Astrocyte of the hippocampus (primary cell): ENCODE data around the gene MYO15B.
A peak's percentile ranks its signal among the peaks of the same experiment; 100 is the strongest.

Experiments
- DNase-seq: peaks from one replicate; pipeline ENCODE4 v3.0.0; 2011; ENCODE audit warnings: low read depth, low spot score

MYO15B gene

DNA sequence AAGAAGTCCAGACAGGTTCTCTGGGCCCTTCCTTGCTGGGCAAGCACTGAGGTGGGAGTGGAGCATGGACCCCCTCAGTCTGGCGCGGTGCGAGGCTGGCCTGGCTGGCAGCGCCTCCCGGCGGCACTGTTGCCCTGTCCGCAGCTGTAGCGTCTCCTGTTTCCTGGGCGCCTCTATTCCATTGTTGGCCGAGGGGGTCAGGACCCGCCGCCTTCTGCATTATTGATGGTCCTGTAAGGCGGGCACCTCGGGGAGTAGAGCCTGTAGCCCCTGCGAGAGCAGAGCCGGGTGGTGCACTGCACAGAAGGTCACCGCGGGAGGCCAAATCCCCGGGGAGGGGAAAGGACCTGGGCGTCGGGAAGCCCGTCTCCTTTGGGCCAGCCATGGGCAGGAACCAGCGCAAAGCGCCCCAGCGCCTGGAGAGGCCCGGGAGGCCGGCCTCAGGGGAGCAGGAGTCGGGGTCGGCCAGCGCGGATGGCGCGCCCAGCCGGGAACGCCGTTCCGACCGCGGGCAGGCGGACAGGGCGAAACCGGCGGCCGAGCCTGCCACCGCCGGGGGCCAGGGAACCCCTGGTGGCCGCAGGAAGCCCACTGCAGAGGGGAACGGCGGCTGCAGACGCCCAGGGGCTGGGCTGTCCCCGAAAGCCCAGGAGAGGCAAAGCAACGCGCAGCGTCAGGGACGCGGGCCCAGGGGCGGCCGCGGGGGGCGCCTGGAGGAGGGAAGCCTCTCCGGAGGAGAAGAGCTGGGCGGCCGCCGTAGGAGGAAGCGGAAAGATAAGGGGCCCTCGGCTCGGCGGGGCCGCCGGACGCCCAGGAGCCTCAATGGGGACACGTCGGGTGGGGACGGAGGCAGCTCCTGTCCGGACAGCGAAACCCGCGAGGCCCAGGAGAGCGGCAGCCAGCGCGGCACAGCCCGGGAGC is at the start of gene MYO15B:
TSS of gene MYO15B (plus strand) at position 126 of the 921 bp plus-strand sequence. CDS start at position 384, 258 bp downstream.
- DNase-seq, result peak; percentile 42

DNA sequence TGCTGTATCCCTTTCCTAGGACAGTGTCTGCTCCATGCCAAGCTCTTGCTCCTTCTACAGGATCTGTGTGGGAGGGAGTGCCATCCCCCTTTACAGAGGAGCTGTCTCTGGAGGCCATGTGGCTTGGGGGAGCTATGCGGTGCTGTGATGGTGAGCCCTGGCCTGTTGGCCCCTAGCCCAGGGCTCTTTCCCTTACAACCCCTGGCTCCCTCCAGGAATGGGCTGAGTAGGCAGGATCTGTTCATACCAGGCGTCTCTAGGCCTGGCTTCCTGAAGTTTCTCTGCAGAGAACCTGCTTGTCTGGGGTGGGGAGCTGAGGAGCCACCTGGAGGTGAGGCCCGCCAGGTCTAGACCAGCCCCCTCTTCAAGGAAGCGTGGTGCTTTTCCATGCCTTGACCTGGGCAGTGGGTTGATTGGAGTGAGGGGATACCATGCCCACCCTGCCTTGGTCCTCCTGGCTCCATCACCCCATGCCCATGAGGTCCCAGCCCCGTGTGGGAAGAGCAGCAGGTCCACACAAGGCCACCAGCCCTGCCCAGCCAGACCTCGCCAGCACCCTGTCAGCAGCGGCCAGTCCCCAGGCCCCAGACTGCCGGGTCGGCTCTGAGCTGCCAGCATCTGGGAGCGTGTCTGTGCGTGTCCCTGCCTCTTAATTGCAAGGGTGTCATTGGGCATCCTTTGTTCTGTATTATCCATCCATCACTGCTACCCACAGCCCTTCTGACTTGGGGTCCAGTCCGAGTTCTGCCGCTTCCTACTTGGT is 47.5 kb upstream of the MYO15B start:
- DNase-seq, result peak; percentile 36

DNA sequence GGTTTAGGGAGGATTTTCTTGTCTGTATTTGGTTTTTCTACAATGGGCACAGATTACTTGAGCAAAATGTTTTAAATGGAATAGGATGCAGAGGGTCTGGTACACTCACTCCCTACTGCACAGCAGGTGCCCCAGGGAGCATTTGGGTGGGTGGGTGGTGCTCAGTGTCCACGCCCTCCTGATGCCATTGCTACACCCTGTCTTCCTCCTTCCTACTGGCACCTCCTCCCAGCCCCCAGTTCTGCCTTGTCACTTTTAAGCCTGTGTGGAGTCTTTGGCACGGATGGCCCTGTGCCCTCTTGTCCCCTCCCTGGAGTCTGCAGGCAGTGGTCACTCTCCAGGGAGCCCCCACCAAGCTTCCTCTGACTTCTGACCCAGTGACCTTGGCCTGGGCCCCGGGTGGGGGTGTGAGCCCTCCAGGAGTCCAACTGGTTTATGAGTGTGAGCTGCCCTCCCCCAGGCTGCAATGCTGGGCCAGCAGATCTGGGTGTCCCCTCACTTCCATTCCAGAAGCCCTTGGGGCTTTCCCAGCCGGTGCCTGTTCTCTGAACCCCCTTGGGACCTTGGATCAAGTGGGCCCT is 46.6 kb upstream of the MYO15B start:
- DNase-seq, result no peak

DNA sequence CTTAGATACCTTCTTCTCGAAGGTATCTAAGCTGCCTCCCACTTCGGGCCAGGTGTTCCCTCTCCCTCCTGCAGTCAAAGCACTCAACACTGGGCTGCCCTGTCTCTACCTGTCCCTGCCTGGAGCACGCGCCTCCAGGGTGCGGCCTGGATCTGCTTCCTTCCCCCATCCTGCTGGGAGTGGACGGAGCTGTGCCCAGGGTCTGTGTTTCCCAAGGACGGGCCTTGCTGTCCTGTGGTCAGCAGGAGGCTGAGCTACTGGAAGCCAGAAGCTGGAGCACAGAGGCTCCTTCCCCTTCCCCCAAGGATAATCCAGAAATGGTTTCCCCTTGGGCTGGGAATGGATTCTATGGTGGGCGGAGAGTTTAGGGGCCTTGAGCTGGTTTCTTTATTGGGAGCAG is 45.4 kb upstream of the MYO15B start:
- DNase-seq, result no peak

DNA sequence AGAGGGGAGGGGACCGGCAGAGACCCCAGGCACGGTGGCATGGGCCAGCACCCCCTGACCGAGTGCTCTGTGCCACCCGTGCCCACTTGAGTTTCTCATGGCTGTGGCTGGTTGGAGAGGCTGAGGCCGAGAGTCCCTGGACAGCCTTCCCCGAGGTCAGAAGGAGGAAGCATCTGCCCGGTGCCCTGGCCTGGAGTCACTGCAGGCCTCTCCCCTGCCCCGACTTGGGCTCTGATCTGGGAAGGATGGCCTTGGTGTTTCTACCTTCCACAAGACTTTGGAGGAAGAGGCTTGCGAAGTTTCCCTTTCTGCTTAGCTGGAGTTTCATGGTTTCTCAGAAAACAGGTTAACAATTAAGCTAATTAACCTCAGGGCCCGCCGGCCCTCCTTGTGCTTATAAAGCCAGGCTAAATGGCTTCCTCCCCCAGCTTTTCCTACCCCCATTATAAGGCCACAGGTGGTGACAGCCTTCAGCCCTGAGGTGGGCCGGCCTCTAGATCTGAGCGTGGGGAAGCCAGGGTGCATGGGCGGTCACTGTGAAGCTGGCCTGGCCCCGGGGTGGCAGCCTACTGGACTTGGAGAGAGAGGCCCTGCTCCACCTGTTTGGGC is 44.8 kb upstream of the MYO15B start:
- no peak for DNase-seq

DNA sequence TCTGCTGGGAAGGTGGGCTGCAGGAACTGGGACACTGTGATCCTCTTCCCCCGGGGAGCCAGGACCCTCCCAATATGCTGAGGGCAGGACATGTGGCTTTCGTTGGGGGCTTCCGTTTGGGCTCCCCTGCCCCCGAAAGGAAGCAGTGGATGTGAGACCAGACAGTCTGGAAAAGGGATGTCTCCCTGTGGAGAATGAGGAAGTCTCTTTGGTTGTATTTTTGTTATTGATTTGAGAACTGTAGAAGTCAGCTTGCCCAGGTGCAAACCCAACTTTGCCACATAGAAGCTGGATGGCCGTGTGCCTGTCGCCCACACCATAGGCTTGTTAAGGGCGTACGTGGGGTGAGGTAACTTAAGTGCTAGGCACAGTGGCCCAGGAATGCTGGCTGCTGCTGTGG is 43.4 kb upstream of the MYO15B start:
- no peak for DNase-seq

DNA sequence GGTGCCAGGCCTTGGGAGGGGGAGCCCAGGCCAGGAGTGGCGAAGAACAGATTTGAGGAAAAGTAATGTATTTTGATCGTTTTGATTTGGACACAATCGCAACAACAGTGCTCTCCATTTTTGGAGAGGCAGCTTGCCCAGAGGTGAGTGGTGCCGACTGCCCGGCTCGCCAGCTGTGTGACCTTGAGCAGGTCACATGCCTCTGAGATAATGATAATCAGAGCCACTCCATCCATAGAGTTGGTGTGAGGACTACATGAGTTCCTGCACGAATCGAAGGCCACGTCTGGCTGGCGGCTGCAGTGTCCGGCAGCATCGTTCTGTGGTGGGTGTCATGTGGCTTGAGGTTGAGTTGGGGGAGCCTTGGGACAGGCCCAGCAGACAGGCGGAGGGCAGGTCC is 41.4 kb upstream of the MYO15B start:
- DNase-seq, result no peak

DNA sequence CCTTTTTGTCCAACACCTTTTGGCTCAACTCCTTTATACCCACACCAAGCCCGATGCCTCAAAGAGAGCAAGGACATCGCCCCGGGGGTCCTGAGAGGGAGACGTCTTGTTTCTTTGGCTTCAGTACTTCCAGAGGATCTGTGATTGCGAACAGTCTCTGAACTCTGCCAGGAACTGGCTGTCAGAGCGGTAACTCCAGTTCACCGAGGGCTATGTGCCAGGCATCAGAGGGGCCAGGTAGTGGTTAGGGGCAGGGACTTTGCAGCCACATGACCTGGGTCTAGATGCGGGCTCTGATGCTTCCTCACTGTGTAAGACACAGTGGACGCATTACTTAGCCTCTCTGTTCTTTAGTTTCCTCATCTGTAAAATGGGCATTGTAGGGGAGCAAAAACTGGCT is 40.5 kb upstream of the MYO15B start:
- no peak for DNase-seq

DNA sequence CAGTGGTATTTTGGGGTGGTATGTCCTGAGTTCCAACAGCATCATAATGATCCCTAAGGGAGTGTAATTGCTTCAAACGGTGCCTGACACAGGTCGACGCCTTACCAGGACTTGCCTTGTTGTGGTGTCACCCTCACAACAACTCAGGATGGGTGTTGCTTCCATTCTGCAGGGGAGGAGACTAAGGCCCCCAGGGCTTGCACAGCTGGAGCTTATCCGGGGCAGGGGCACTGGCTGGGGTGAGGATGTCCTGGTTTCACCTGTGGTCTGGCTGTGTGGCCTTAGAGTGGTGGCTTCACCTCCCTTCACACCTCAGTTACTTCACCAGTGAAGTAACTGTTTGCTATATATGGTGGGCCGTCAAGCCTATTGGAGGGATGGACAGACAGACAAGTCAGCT is 38.8 kb upstream of the MYO15B start:
- DNase-seq, result no peak

DNA sequence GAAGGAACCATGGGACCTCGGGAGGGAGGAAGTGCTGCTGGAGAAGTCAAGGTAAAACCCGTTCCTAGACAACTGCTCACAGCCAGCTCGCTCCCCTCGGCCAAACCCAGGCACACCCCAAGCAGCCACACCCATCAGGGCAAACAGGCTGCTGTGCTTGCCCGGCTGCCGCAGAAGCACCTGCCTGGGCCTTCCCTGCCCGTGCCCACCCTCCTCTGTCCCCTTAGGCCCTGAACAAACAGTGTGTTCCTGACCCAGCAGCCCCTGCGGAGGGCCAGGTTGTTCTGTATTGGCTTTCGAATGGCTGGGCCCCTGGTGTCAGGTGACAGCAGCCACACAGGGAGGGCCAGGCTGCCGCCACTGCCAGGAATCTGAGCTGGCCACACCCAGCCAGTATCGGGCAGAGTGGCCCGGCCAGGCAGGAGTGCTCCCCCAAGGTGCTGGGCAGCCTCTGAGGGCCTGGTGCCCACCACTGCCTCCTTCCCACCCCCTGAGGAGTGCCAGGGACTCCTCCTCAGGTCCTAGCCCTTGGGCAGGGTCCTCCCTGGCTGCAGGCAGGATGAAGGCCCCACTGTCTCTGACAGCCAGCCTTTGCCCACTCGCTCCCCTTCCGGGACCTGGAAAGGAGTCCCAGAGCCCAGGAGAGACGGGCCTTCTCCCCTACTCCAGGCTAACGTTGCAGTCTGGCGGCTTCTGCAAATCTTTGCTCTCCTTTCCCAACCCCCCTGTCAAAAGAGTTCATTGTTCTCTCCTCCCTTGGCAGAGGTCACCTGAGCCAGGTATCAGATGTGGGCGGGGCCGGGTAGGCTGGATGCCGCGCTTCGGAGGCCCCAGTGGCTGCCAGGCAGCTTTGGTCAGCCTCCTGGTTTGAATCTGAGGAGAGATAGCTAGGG is 38.1 kb upstream of the MYO15B start:
- DNase-seq, result peak; percentile 41

DNA sequence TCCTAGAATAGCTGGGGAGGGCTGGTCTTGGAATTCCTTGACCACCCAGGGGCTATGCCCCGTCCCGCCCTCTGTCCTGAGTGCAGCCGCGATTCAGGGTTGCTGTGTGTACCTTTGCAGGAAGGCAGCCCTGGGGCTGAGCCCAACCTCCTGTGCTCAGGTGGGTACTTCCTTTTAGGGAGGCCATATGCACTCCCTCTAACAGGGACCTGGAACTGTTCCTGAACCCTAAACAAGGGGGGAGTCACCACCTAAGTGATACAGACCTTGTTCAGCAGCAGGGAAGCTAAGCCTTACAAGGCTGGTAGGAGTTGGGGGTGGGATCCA is 37.5 kb upstream of the MYO15B start:
- no peak for DNase-seq

DNA sequence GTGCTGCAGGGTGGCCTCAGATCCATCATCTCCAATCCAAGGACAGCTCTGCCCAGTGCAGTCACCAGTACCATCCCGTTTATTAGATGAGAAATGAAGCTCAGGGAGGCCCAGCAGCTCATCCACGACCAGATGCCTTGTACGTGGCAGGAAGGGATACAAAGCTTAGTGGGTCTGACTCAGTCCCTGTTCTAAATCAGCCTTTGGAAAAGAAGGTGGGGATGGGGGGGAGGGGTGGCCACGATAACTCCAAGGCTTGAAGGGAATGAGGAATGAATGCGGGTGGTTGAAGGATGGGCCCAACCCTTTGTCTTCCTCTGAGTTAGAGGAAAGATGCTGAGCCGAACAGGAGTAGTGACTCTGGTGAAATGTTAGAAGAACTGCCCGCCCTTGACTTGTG is 36.3 kb upstream of the MYO15B start:
- no peak for DNase-seq

DNA sequence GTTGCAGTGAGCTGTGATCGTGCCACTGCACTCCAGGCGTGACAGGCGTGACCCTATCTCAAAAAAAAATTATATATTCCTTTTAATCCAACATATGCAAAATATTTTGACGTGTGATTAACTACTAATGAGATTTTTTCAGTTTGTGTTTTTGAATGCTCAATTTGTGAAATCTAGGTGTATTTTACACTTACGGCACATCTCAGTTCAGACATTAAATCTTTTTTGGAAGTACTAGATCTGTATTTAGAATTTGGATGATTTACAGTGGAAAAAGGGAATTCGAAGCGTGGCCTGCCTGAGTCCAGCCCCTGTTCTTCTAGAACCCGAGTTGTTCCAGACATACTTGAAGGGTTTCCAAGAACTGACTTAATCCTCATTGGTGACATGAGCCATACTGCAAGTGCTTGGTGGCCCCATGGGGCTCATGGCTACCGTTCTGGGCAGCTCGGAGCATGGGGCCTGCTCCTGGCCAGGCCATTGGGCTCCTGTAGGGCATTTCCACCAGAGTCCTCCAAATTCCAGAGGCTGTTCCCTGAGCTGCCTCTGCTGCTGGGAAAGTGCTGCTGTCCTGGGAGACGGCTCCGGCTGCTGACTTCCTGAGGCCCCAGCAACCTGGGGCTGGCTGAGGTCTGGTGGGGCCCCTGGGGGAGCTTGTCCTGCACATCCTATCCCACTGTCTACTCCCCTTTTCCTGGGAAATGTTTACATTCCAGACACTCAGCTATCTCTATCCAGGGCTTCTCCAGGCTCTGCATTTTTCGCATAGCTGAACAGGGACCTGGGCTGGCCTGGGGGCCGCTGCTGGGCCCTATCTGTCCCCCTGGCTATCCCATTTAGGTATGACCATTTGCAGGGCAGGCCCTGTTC is 34.9 kb upstream of the MYO15B start:
- DNase-seq, result no peak

DNA sequence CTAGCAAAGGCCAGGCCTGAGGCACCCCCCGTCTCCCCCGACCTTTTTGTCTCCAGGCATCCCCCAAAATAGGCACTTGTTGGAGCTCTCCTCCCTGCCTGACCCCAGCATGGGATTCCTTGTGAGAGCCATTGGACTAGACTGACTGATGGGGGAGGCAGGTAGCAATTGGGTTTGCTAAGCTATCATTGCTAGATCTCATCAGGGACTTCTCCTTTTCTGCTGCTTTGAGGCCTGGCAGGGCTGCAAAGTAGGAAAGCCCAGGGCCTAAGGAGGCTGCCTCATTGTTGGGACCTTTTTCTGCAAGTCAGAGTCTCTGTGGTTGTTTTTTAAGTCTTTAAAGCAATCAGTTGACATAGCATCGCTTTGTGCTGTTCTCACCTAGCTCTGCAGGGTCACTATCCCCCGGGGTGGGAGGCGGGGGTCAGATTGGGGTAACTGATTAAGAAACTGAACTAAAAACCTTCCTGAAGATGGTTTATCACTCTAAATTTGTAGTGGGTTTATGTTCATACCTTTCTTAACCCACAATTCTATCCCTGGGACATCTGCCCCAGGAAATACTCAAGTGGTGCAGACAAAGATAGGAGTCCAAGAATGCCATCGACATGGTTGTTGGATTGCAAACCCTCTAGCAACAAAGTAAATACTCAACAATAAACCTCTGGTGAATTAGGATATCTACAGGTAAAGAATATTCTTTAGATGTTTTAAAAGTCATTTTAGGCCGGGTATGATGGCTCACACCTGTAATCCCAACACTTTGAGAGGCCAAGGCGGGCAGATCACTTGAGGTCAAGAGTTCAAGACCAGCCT is 34.1 kb upstream of the MYO15B start:
- no peak for DNase-seq

DNA sequence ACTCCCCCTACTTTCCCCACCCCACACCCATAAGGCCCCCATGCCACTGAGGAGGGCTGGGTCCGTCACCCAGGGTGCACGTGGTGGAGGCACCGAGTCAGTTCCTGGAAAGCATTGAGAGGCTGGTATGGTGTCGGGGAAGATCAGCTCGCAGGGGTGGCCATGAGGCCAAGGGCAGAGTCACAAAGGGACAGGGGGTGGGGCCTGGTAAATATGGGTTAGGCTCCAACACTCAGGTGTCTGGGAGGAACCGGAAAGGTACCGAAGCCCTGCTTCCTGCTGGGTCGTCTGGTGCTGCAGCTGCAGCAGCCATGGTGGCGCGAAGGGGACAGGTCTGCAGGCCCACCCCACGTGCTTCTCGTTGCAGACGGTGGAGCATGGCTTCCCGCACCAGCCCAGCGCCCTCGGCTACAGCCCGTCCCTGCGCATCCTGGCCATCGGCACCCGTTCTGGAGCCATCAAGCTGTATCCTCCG is 31.9 kb upstream of the MYO15B start:
- DNase-seq, result no peak

DNA sequence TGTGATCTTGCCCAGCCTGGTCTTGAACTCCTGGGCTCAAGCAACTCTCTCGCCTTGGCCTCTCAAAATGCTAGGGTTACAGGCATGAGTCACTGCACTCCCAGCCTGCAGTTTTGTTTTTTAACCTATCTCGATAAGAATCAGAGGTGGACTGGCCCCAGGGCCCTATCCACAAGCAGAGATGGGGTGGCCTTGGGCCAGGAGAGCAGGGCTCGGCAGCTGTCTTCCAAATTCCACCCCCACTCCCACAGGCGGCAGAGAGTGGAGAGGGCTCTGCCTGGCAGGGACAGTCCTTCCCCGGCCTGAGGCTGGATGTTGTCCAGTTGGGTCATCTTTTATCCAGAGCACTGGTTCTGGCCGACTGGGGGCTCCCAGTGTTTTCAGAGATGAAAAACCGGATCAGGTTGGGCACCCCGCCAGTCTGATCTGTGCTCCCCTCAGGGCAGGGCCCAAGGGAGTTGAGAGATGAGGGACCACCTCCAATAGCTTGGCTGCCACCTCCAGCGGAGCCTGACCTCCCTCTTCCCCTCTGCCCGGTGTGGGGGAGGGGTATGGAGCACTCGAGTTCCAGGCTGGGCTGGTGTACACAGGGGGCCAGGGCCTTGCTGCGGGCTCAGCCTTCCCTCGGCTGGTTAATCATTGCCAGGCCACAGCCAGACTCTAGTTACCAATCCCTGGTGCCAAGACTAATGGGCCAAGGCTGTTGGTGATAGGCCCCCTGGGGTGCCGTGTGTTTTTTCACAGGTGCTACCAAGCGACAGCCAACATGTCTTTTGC is 30.3 kb upstream of the MYO15B start:
- DNase-seq, result peak; percentile 38

DNA sequence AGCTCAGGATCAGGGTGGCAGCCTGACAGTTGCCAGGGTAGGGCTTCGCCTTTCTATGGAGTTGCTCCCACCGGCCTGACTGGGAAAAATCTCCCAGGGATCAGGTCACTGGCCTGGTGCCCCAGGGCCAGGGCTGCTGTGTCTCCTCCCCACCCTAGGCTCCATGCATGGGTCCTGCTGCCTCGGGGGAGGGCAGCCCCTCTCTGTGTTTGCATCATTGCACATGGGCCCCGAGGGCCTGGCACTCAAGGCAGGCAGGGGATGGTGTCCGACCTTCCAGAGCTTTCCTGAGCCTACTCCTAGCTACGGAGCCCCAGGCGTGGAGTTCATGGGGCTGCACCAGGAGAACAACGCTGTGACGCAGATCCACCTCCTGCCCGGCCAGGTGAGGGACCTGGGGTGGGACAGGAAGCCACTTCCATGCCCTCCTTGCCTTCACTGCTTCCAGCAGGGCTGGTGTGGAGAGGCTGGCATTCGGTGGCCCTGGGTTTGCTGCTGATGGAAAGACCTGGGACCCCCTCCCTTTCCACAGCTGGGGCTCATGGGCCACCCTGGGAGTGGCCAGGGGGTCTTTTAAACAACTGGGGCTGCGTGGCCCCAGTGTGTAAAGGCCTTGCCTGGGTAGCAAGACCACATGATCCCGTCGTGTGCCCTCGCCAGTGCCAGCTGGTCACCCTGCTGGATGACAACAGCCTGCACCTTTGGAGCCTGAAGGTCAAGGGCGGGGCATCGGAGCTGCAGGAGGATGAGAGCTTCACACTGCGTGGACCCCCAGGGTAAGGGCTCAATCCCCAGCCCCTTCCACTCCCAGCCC is 29.5 kb upstream of the MYO15B start:
- DNase-seq, result no peak
